Middle frontal gyrus (tissue), 1 donor: ENCODE results near the gene SPHKAP.
"Not testable (repeated sequence)": the region's sequence is repeated elsewhere in the genome, so short reads cannot be mapped to it uniquely, and the experiment has no call there.

ENCODE experiments used
- DNase-seq: peaks from one replicate; pipeline ENCODE4 v3.0.0-alpha.2; 2015; ENCODE audit warnings: low spot score; ENCODE audit errors: extremely low spot score

Gene SPHKAP

GRCh38 chr2:228104215-228104614 is 77.3 kb downstream of the SPHKAP start:
- DNase-seq, result no peak

GRCh38 chr2:228103379-228103778 is 78.1 kb downstream of the SPHKAP start:
- no peak for DNase-seq

- DNase-seq, result no peak
Observed at GRCh38 chr2:228102949-228103348, 78.5 kb downstream of the SPHKAP start.

GRCh38 chr2:228094377-228094921 is 87.0 kb downstream of the SPHKAP start:
- DNase-seq, result no peak

- no peak for DNase-seq
Observed at GRCh38 chr2:228092056-228092455, 89.4 kb downstream of the SPHKAP start.

- no peak for DNase-seq
Observed at GRCh38 chr2:228086561-228086960, 94.9 kb downstream of the SPHKAP start.

- no peak for DNase-seq
Observed at GRCh38 chr2:228084717-228085116, 96.8 kb downstream of the SPHKAP start.

GRCh38 chr2:228083131-228083530 is 98.4 kb downstream of the SPHKAP start:
- no peak for DNase-seq

GRCh38 chr2:228082571-228082970 is 98.9 kb downstream of the SPHKAP start:
- no peak for DNase-seq

GRCh38 chr2:228079194-228079593 is 102.3 kb downstream of the SPHKAP start:
- no peak for DNase-seq

- DNase-seq, result not testable (repeated sequence)
Observed at GRCh38 chr2:228076695-228077094, 104.8 kb downstream of the SPHKAP start.

GRCh38 chr2:228072669-228073068 is 108.8 kb downstream of the SPHKAP start:
- no peak for DNase-seq

GRCh38 chr2:228067309-228067708 is 114.2 kb downstream of the SPHKAP start:
- no peak for DNase-seq

- no peak for DNase-seq
Observed at GRCh38 chr2:228066126-228066798, 115.2 kb downstream of the SPHKAP start.

GRCh38 chr2:228065686-228066085 is 115.8 kb downstream of the SPHKAP start:
- no peak for DNase-seq

- DNase-seq, result no peak
Observed at GRCh38 chr2:228064796-228065315, 116.6 kb downstream of the SPHKAP start.

GRCh38 chr2:228064024-228064423 is 117.5 kb downstream of the SPHKAP start:
- DNase-seq, result no peak

GRCh38 chr2:228063558-228063957 is 117.9 kb downstream of the SPHKAP start:
- DNase-seq, result no peak

- no peak for DNase-seq
Observed at GRCh38 chr2:228059735-228060134, 121.8 kb downstream of the SPHKAP start.

- DNase-seq, result peak; percentile 7
Observed at GRCh38 chr2:228056293-228057097, 125.0 kb downstream of the SPHKAP start.

- peak; percentile 33 for DNase-seq
Observed at GRCh38 chr2:228048838-228049490, 132.5 kb downstream of the SPHKAP start.

GRCh38 chr2:228040995-228041394 is 140.5 kb downstream of the SPHKAP start:
- DNase-seq, result no peak
